Mucosa of rectum (tissue), 2 donors: Measurements from ENCODE around the gene GAK.
"Not testable (repeated sequence)": the region's sequence is repeated elsewhere in the genome, so short reads cannot be mapped to it uniquely, and the experiment has no call there.

Source experiments
- H3K27ac ChIP-seq, 2 donors: one replicate each; pipeline ENCODE4 v1.7.0; 2013; ENCODE audit warnings: inconsistent platforms in 2 of 2, low read depth in 2 of 2, low read length in 2 of 2
- H3K27me3 ChIP-seq, 2 donors: one replicate each; pipeline ENCODE4 v1.7.0; 2013; ENCODE audit warnings: low read length in 2 of 2; ENCODE audit not compliant: control insufficient read depth in 2 of 2, insufficient read depth in 2 of 2
- H3K36me3 ChIP-seq, 2 donors: one replicate each; pipeline ENCODE4 v1.7.0; 2013; ENCODE audit warnings: low read length in 2 of 2; ENCODE audit not compliant: control insufficient read depth in 2 of 2, insufficient read depth in 2 of 2
- H3K4me1 ChIP-seq, 2 donors: one replicate each; pipeline ENCODE4 v1.7.0; 2013; ENCODE audit warnings: low read length in 2 of 2, mild to moderate bottlenecking in 1 of 2; ENCODE audit not compliant: control insufficient read depth in 2 of 2, insufficient read depth in 2 of 2
- H3K4me3 ChIP-seq, 2 donors: one replicate each; pipeline ENCODE4 v1.7.0; 2013; ENCODE audit warnings: low read length in 2 of 2
- H3K9ac ChIP-seq, 2 donors: one replicate each; pipeline ENCODE4 v1.7.0; 2013; ENCODE audit warnings: low read length in 2 of 2, low read depth in 1 of 2, mild to moderate bottlenecking in 1 of 2
- H3K9me3 ChIP-seq, 2 donors: one replicate each; pipeline ENCODE4 v1.7.0; 2013; ENCODE audit warnings: low read length in 2 of 2; ENCODE audit not compliant: control insufficient read depth in 2 of 2
- donor health status: healthy.
- donor health status: Normal muscosa, but diverticular disease.

Gene GAK

GRCh38 chr4:815464-816146 lies 116.5 kb downstream of the GAK start:
- H3K4me1 ChIP-seq, result peaks cover 5 to 6% of the 10 kb centered on the region in 2 donors
- H3K27me3 ChIP-seq, result peaks cover 0 to 3% of the 10 kb centered on the region in 2 donors
- H3K4me3 ChIP-seq, result no peak overlapping the region
- no peaks in the 10 kb centered on the region for H3K36me3 ChIP-seq
- H3K9me3 ChIP-seq, result no peaks in the 10 kb centered on the region
- H3K9ac ChIP-seq, result no peak overlapping the region
- no peak overlapping the region for H3K27ac ChIP-seq

- no peak overlapping the region for H3K27ac ChIP-seq
- H3K4me1 ChIP-seq, result peaks cover 5 to 6% of the 10 kb centered on the region in 2 donors
- H3K9me3 ChIP-seq, result no peaks in the 10 kb centered on the region
- H3K9ac ChIP-seq, result no peak overlapping the region
- peaks cover 0 to 3% of the 10 kb centered on the region in 2 donors for H3K27me3 ChIP-seq
- no peaks in the 10 kb centered on the region for H3K36me3 ChIP-seq
- no peak overlapping the region for H3K4me3 ChIP-seq
These were observed 117.7 kb downstream of the GAK start for GRCh38 chr4:814312-814850.

- H3K4me1 ChIP-seq, result peaks cover 5 to 6% of the 10 kb centered on the region in 2 donors
- no peak overlapping the region for H3K27ac ChIP-seq
- no peaks in the 10 kb centered on the region for H3K9me3 ChIP-seq
- no peak overlapping the region for H3K9ac ChIP-seq
- no peak overlapping the region for H3K4me3 ChIP-seq
- H3K36me3 ChIP-seq, result no peaks in the 10 kb centered on the region
- H3K27me3 ChIP-seq, result peaks cover 0 to 3% of the 10 kb centered on the region in 2 donors
These were observed 118.2 kb downstream of the GAK start for GRCh38 chr4:813900-814299.

GRCh38 chr4:808860-809570 lies 123.1 kb downstream of the GAK start:
- no peaks in the 10 kb centered on the region for H3K4me1 ChIP-seq
- no peaks in the 10 kb centered on the region for H3K9me3 ChIP-seq
- H3K27me3 ChIP-seq, result peaks cover 0 to 3% of the 10 kb centered on the region in 2 donors
- H3K36me3 ChIP-seq, result no peaks in the 10 kb centered on the region
- no peak overlapping the region for H3K9ac ChIP-seq
- no peak overlapping the region for H3K27ac ChIP-seq
- H3K4me3 ChIP-seq, result no peak overlapping the region

- Histone ChIP-seq H3K9ac (no peak overlapping the region), H3K27me3 (no peaks in the 10 kb centered on the region), H3K36me3 (no peaks in the 10 kb centered on the region), H3K27ac (no peak overlapping the region), H3K4me3 (no peak overlapping the region), H3K4me1 (no peaks in the 10 kb centered on the region), H3K9me3 (no peaks in the 10 kb centered on the region)
These were observed 124.3 kb downstream of the GAK start for GRCh38 chr4:807792-808191.

GRCh38 chr4:806979-807378 lies 125.1 kb downstream of the GAK start:
- H3K9ac ChIP-seq, H3K36me3 ChIP-seq, H3K4me1 ChIP-seq, H3K4me3 ChIP-seq, H3K27ac ChIP-seq, H3K9me3 ChIP-seq, H3K27me3 ChIP-seq: not testable (repeated sequence)

- no peaks in the 10 kb centered on the region for H3K36me3 ChIP-seq
- H3K9ac ChIP-seq, result no peak overlapping the region
- no peak overlapping the region for H3K27ac ChIP-seq
- H3K27me3 ChIP-seq, result peaks cover 0 to 2% of the 10 kb centered on the region in 2 donors
- no peak overlapping the region for H3K4me3 ChIP-seq
- H3K4me1 ChIP-seq, result no peaks in the 10 kb centered on the region
- no peaks in the 10 kb centered on the region for H3K9me3 ChIP-seq
These were observed 127.3 kb downstream of the GAK start for GRCh38 chr4:804804-805203.

GRCh38 chr4:803884-804283 lies 128.2 kb downstream of the GAK start:
- no peak overlapping the region for H3K4me3 ChIP-seq
- peaks cover 0 to 2% of the 10 kb centered on the region in 2 donors for H3K27me3 ChIP-seq
- no peaks in the 10 kb centered on the region for H3K36me3 ChIP-seq
- peaks cover 3 to 4% of the 10 kb centered on the region in 2 donors for H3K4me1 ChIP-seq
- H3K9me3 ChIP-seq, result no peaks in the 10 kb centered on the region
- H3K27ac ChIP-seq, result no peak overlapping the region
- H3K9ac ChIP-seq, result no peak overlapping the region

GRCh38 chr4:801436-802124 lies 130.5 kb downstream of the GAK start:
- H3K27me3 ChIP-seq, result peaks cover 0 to 2% of the 10 kb centered on the region in 2 donors

More at GRCh38 chr4:801436-802124, 130.5 kb downstream of the GAK start:
- no peaks in the 10 kb centered on the region for H3K9me3 ChIP-seq
- no peak overlapping the region for H3K4me3 ChIP-seq
- peaks cover 3 to 5% of the 10 kb centered on the region in 2 donors for H3K4me1 ChIP-seq
- H3K27ac ChIP-seq, result no peak overlapping the region
- H3K36me3 ChIP-seq, result no peaks in the 10 kb centered on the region
- H3K9ac ChIP-seq, result no peak overlapping the region
